ENCODE results near the gene CCT7.
A peak's percentile ranks its signal among the peaks of the same experiment; 100 is the strongest.

CCT7 gene

DNA sequence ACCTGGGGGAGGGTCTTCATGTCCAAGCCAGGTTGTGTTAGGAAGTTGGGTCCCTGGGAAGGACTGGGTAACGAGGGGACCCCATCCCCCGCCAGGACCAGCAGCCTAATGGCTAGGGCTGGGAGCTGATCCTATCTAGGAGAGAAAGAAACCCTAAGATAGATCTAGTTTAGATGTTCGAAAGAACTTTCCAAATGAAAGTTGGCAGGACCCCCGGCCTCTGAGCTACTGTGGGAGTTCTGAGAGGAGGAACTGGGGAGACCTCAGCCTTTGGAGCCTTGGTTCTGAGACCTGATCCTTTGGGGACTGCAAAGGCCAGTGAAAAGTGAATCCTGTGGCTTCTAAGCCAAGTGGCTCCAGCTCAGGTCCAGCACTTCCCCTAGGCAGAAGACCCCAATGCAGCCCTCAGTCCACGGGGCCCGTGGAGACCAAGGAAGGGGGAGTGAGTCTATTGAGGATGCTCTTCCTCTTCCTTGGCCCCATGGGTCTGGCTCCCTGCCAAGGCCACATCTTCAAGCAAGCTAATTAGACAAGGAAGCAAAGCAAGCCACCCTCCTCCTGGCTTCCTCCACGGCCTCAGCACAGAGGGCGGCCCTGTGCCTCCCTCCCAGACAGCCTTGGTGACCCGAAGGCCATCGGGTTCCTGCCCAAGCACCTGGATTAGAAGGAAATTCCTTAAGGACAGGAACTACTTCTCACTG lies 23.5 kb downstream of the CCT7 start:
- TF ChIP-seq, protein P1, sequence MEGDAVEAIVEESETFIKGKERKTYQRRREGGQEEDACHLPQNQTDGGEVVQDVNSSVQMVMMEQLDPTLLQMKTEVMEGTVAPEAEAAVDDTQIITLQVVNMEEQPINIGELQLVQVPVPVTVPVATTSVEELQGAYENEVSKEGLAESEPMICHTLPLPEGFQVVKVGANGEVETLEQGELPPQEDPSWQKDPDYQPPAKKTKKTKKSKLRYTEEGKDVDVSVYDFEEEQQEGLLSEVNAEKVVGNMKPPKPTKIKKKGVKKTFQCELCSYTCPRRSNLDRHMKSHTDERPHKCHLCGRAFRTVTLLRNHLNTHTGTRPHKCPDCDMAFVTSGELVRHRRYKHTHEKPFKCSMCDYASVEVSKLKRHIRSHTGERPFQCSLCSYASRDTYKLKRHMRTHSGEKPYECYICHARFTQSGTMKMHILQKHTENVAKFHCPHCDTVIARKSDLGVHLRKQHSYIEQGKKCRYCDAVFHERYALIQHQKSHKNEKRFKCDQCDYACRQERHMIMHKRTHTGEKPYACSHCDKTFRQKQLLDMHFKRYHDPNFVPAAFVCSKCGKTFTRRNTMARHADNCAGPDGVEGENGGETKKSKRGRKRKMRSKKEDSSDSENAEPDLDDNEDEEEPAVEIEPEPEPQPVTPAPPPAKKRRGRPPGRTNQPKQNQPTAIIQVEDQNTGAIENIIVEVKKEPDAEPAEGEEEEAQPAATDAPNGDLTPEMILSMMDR (IDR thresholded peaks at IDR 0.05; ENCODE audit: low read depth, low read length, missing control alignments): no peak
- H3K4me3 ChIP-seq (replicated peaks; ENCODE audit: low read depth, low read length): no peak overlapping the region
- DNase-seq (ENCODE audit: extremely low read depth, low read depth): no peak

DNA sequence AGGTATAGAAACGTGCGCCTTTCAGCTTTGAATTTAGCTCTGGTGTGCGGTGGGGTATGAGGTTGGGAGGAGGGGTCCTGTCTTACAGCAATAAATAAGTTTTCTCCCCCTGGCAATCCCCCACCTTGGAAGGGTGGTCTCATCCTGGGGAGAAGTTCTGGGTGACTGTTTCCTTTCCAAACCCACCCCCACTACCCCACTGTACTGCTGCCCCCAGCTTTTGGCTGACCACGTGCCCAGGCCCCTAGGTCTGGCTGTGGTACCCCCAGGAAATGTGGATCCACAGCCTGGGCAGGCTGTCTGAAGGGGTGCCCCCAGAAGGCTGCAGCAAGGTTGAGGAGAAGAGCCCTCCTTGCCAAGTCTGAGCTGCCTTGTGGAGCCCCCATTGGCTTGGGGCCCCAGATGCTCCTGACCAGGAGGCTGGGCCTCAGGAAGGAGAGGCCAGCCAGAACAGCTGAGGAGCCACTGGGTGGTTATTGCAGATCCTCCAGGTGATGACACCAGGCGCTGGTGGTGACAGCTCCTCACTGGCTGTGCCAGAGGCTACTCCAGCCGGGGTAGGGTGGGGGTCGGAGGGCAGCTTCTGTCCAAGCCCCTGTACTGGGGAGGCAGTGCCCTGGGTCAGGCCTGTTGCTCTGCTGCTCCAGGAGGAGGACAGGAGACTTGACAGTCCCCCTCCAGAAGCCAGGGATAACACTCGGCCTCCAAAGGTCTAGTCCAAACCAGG lies 24.2 kb downstream of the CCT7 start:
- DNase-seq (ENCODE audit: extremely low read depth, low read depth): no peak
- no peak overlapping the region for H3K4me3 ChIP-seq (replicated peaks; ENCODE audit: low read depth, low read length)
- TF ChIP-seq, protein P1 (IDR thresholded peaks at IDR 0.05; ENCODE audit: low read depth, low read length, missing control alignments): no peak

DNA sequence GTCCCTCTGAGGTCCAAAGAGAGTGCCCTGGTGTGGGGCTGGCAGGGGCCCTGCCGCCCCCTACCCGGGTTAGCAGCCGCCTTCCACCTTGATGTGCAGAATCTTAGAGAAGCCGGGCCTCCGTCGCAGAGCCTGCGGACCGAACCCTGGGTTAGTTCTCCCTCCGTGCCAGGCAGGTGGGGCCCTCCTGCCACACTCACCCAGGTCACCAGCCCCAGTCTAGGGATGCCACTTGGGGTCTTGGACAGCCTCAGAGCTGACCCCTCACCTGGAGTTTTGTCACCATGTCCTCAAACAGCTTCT lies 24.8 kb downstream of the CCT7 start:
- H3K4me3 ChIP-seq (replicated peaks; ENCODE audit: low read depth, low read length): no peak overlapping the region
- TF ChIP-seq, protein P1 (IDR thresholded peaks at IDR 0.05; ENCODE audit: low read depth, low read length, missing control alignments): no peak
- no peak for DNase-seq (ENCODE audit: extremely low read depth, low read depth)

DNA sequence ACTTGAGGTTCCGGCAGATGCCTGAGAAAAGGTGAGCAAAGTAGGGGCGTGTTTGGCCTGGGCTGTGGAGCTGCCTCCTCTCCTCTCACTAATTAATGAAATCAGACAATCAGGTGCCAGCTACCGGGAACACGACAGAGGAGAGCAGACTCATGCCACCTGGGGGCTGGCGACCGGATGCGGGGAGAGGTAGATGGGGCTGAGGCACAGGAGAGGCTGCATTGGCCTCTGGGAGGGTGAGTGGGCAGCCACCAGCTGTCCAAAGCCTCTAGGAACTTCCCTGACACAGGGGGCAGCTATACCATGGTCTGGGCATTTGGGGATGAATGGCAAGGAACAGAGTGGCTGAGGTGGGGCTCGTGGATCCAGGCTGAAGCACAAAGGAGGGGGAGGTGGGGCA lies 25.2 kb downstream of the CCT7 start:
- no peak overlapping the region for H3K4me3 ChIP-seq (replicated peaks; ENCODE audit: low read depth, low read length)
- TF ChIP-seq, protein P1 (IDR thresholded peaks at IDR 0.05; ENCODE audit: low read depth, low read length, missing control alignments): no peak

DNA sequence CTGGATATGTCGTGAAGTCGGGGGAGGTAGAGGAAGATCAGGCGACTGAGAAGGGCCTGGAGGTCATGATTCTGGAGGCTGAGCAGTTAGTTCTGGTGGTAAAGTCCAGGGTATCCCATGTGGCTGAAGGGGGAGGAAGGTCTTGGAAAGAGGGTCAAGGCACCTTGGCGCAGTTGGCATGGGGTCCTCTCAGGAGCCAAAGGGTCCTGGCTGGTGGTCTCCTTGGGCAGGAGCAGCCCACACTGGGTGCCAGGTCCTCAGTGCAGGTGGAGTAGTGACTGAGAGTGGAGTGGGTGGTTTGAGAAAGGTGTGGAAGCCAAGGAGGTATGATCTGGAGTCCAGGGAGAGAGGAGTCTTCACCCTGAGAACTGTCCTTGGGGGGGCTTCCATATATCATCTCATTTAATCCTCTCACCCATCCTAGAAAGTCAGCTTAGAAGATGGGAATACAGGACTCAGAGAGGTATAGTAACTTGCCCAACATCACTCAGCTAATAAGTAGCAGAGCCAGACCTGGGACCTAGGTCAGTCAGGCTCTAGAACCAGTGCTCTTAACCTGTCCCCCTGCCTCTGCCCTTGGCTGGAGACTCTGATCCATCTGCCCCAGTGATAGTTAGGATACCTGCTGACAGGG lies 25.7 kb downstream of the CCT7 start:
- DNase-seq (ENCODE audit: extremely low read depth, low read depth): no peak
- no peak overlapping the region for H3K4me3 ChIP-seq (replicated peaks; ENCODE audit: low read depth, low read length)
- TF ChIP-seq, protein P1 (IDR thresholded peaks at IDR 0.05; ENCODE audit: low read depth, low read length, missing control alignments): no peak

More for the DNA sequence above, 25.2 kb downstream of the CCT7 start:
- no peak for DNase-seq (ENCODE audit: extremely low read depth, low read depth)

DNA sequence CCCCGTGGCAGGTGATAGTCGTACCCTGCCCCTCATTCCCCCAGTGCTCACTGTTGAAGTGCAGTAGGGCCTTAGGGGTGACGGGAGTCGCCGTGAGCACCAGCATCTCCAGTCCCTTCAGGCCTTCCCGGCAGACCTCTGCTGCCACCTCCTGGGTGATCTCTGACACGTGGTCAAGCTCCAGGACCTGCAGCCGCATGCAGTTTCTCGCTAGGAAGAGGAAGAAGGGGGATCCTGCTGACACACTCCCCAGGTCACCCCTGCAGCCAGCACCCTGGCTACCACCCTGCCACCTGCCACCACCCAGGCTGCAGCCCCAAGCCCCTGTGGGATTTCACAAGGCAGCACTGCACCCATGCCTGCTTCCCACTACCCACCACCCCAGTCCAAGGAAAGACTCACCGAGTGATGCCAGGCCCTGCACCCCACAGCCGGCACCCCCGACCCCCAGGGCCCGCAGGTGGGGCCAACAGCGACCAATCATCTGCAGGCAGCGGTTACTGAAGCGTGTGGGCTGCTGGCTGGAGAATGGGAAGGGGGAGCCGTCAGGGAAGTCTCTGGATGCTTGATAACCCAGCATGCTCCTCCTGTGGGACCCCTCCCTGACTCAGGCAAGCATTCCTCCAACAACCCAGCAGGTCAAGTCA lies 26.4 kb downstream of the CCT7 start:
- DNase-seq (ENCODE audit: extremely low read depth, low read depth): no peak
- no peak overlapping the region for H3K4me3 ChIP-seq (replicated peaks; ENCODE audit: low read depth, low read length)
- TF ChIP-seq, protein P1 (IDR thresholded peaks at IDR 0.05; ENCODE audit: low read depth, low read length, missing control alignments): peak; percentile 33

All from HFF-Myc (cell line).